Measurements from ENCODE around the gene PDXP. TPM values are rescaled to one million over a fixed set of nuclear protein-coding genes. Genes with fewer than 3 reads are reported as not detected.

PDXP gene
- total and polyA plus RNA-seq, 9 of the 15 experiments (the other 6 are each of a cell fraction or from before 2014, with no cell fraction given): 7.9 to 54.2 (median 38.8) TPM

GRCh38 chr22:37696657-37697537, 38.4 kb downstream of the PDXP start, which contains the start of gene TRIOBP (continued):
- TF ChIP-seq E2F6 (IDR thresholded peaks at IDR 0.05; ENCODE audit: borderline replicate concordance in 1 of 2, extremely low read depth in 1 of 2, insufficient read depth in 1 of 2, insufficient read length in 1 of 2, low read depth in 1 of 2, low read length in 1 of 2, poor library complexity in 1 of 2, severe bottlenecking in 1 of 2) (peak in 1 of 2 experiments; percentile 58), YBX1 (IDR thresholded peaks at IDR 0.05) (no peak), CHD7 (IDR thresholded peaks at IDR 0.05; ENCODE audit: low read depth, low read length) (no peak), STAT6 (CRISPR knock-in tag; IDR thresholded peaks at IDR 0.05) (no peak), SAP30 (IDR thresholded peaks at IDR 0.05; ENCODE audit: borderline replicate concordance, insufficient read depth, low read depth, low read length, poor library complexity, severe bottlenecking) (no peak), NKRF (IDR thresholded peaks at IDR 0.05; ENCODE audit: borderline replicate concordance) (no peak), PPARD (CRISPR knock-in tag; IDR thresholded peaks at IDR 0.05) (no peak)
